RWPE2 (cell line): ENCODE data around the gene LEPROT.

Source experiments
- ATAC-seq: fragments of 200-7000 bp; cut with Tn5 transposase; 3 replicates; pipeline ENCODE4 v1.9.1; 2021; ENCODE audit warnings: low read depth
- DNase-seq: peaks from one replicate; pipeline ENCODE4 v3.0.0-alpha.2; 2020; ENCODE audit warnings: low spot score
- H3K27ac ChIP-seq: fragments of 450-650 bp; 2 replicates; pipeline ENCODE4 v1.5.1; 2017; ENCODE audit warnings: mild to moderate bottlenecking; ENCODE audit not compliant: poor library complexity, severe bottlenecking
- H3K27me3 ChIP-seq: fragments of 250-450 bp; sonication (Bioruptor Pico); 2 replicates; pipeline ENCODE4 v1.5.1; 2021; ENCODE audit warnings: mild to moderate bottlenecking, moderate library complexity; ENCODE audit not compliant: insufficient read depth, poor library complexity, severe bottlenecking
- H3K36me3 ChIP-seq: fragments of 250-450 bp; sonication (Bioruptor Pico); 2 replicates; pipeline ENCODE4 v1.5.1; 2020; ENCODE audit warnings: low read depth, mild to moderate bottlenecking, moderate library complexity
- H3K4me1 ChIP-seq: fragments of 250-450 bp; sonication (Bioruptor Pico); 2 replicates; pipeline ENCODE4 v1.5.1; 2021; ENCODE audit warnings: mild to moderate bottlenecking, moderate library complexity; ENCODE audit not compliant: insufficient read depth, poor library complexity, severe bottlenecking
- H3K4me3 ChIP-seq: fragments of 250-450 bp; sonication (Bioruptor Pico); 2 replicates; pipeline ENCODE4 v1.5.1; 2021; ENCODE audit warnings: mild to moderate bottlenecking, moderate library complexity; ENCODE audit not compliant: severe bottlenecking
- H3K9me3 ChIP-seq: fragments of 250-450 bp; sonication (Bioruptor Pico); 2 replicates; pipeline ENCODE4 v1.5.1; 2021; ENCODE audit warnings: mild to moderate bottlenecking, moderate library complexity; ENCODE audit not compliant: severe bottlenecking
- CTCF ChIP-seq: fragments of 450-650 bp; IDR thresholded peaks from one replicate; pipeline ENCODE4 v1.5.1; 2017; ENCODE audit warnings: mild to moderate bottlenecking, moderate library complexity; ENCODE audit not compliant: poor library complexity, severe bottlenecking

LEPROT gene

GRCh38 chr1:65440915-65441314 is 20.4 kb downstream of the LEPROT start:
- Histone ChIP-seq H3K4me3 (no peak overlapping the region), H3K27ac (no peak overlapping the region), H3K27me3 (no peaks in the 10 kb centered on the region), H3K4me1 (no peaks in the 10 kb centered on the region), H3K36me3 (peaks cover 5% of the 10 kb centered on the region), H3K9me3 (no peaks in the 10 kb centered on the region)
- DNase-seq (no peak), ATAC-seq (no peak)
- no peak for TF ChIP-seq CTCF

- Histone ChIP-seq H3K27me3 (no peaks in the 10 kb centered on the region), H3K36me3 (peaks cover 2% of the 10 kb centered on the region; the same call in 1 of the 2 replicates), H3K27ac (no peak overlapping the region), H3K4me1 (no peaks in the 10 kb centered on the region), H3K9me3 (no peaks in the 10 kb centered on the region), H3K4me3 (no peak overlapping the region)
- ATAC-seq (no peak), DNase-seq (no peak)
- no peak for TF ChIP-seq CTCF
Measured at GRCh38 chr1:65441464-65441863, 21.0 kb downstream of the LEPROT start.

- DNase-seq (no peak), ATAC-seq (no peak)
- Histone ChIP-seq H3K27ac (no peak overlapping the region), H3K4me1 (no peaks in the 10 kb centered on the region), H3K27me3 (no peaks in the 10 kb centered on the region), H3K4me3 (no peak overlapping the region), H3K36me3 (no peaks in the 10 kb centered on the region), H3K9me3 (no peaks in the 10 kb centered on the region)
- TF ChIP-seq CTCF, result no peak
Measured at GRCh38 chr1:65442442-65442841, 22.0 kb downstream of the LEPROT start.

- H3K4me3 ChIP-seq, result no peak overlapping the region
- ATAC-seq, result no peak
- H3K36me3 ChIP-seq, result no peaks in the 10 kb centered on the region
- H3K27me3 ChIP-seq, result no peaks in the 10 kb centered on the region
- no peak overlapping the region for H3K27ac ChIP-seq
- no peak for TF ChIP-seq CTCF
- no peaks in the 10 kb centered on the region for H3K4me1 ChIP-seq
- no peak for DNase-seq
- no peaks in the 10 kb centered on the region for H3K9me3 ChIP-seq
Measured at GRCh38 chr1:65443647-65444046, 23.2 kb downstream of the LEPROT start.

- TF ChIP-seq CTCF, result no peak
Measured at GRCh38 chr1:65444128-65444640, 23.7 kb downstream of the LEPROT start.

More at GRCh38 chr1:65444128-65444640, 23.7 kb downstream of the LEPROT start:
- no peak for DNase-seq
- Histone ChIP-seq H3K27me3 (no peaks in the 10 kb centered on the region), H3K4me3 (no peak overlapping the region), H3K27ac (no peak overlapping the region), H3K4me1 (no peaks in the 10 kb centered on the region), H3K9me3 (no peaks in the 10 kb centered on the region), H3K36me3 (no peaks in the 10 kb centered on the region)
- ATAC-seq, result no peak
